ENCODE data around the gene GPR176.

GPR176 gene

GRCh38 chr15:39860871-39861270 is 59.2 kb downstream of the GPR176 start:
- DNase-seq (ENCODE audit: low read depth in 1 of 2, low spot score in 1 of 2), result no peak

GRCh38 chr15:39860200-39860599 is 59.9 kb downstream of the GPR176 start:
- DNase-seq (ENCODE audit: low read depth in 1 of 2, low spot score in 1 of 2), result no peak

GRCh38 chr15:39859636-39860035 is 60.4 kb downstream of the GPR176 start:
- no peak for DNase-seq (ENCODE audit: low read depth in 1 of 2, low spot score in 1 of 2)

GRCh38 chr15:39857132-39857531 is 62.9 kb downstream of the GPR176 start:
- DNase-seq (ENCODE audit: low read depth in 1 of 2, low spot score in 1 of 2), result no peak

GRCh38 chr15:39856357-39856756 is 63.7 kb downstream of the GPR176 start:
- no peak for DNase-seq (ENCODE audit: low read depth in 1 of 2, low spot score in 1 of 2)

GRCh38 chr15:39855400-39855799 is 64.7 kb downstream of the GPR176 start:
- DNase-seq (ENCODE audit: low read depth in 1 of 2, low spot score in 1 of 2), result no peak

- no peak for DNase-seq (ENCODE audit: low read depth in 1 of 2, low spot score in 1 of 2)
These were observed 65.9 kb downstream of the GPR176 start for GRCh38 chr15:39854161-39854560.

GRCh38 chr15:39852250-39852649 is 67.8 kb downstream of the GPR176 start:
- no peak for DNase-seq (ENCODE audit: low read depth in 1 of 2, low spot score in 1 of 2)

GRCh38 chr15:39851500-39852092 is 68.5 kb downstream of the GPR176 start:
- no peak for DNase-seq (ENCODE audit: low read depth in 1 of 2, low spot score in 1 of 2)

- DNase-seq (ENCODE audit: low read depth in 1 of 2, low spot score in 1 of 2), result no peak
These were observed 69.6 kb downstream of the GPR176 start for GRCh38 chr15:39850436-39850835.

GRCh38 chr15:39846108-39846507 is 74.0 kb downstream of the GPR176 start:
- DNase-seq (ENCODE audit: low read depth in 1 of 2, low spot score in 1 of 2), result no peak

GRCh38 chr15:39845582-39845981 is 74.5 kb downstream of the GPR176 start:
- DNase-seq (ENCODE audit: low read depth in 1 of 2, low spot score in 1 of 2), result no peak

- DNase-seq (ENCODE audit: low read depth in 1 of 2, low spot score in 1 of 2), result no peak
These were observed 76.5 kb downstream of the GPR176 start for GRCh38 chr15:39843565-39843964.

- no peak for DNase-seq (ENCODE audit: low read depth in 1 of 2, low spot score in 1 of 2)
These were observed 82.6 kb downstream of the GPR176 start for GRCh38 chr15:39837454-39837853.

- no peak for DNase-seq (ENCODE audit: low read depth in 1 of 2, low spot score in 1 of 2)
These were observed 84.5 kb downstream of the GPR176 start for GRCh38 chr15:39835550-39835949.

- no peak for DNase-seq (ENCODE audit: low read depth in 1 of 2, low spot score in 1 of 2)
These were observed 85.8 kb downstream of the GPR176 start for GRCh38 chr15:39834256-39834655.

GRCh38 chr15:39833515-39833981 is 86.5 kb downstream of the GPR176 start:
- DNase-seq (ENCODE audit: low read depth in 1 of 2, low spot score in 1 of 2), result no peak

- no peak for DNase-seq (ENCODE audit: low read depth in 1 of 2, low spot score in 1 of 2)
These were observed 89.9 kb downstream of the GPR176 start for GRCh38 chr15:39830166-39830565.

- no peak for DNase-seq (ENCODE audit: low read depth in 1 of 2, low spot score in 1 of 2)
These were observed 91.6 kb downstream of the GPR176 start for GRCh38 chr15:39828374-39828931.

GRCh38 chr15:39826975-39827374 is 93.1 kb downstream of the GPR176 start:
- no peak for DNase-seq (ENCODE audit: low read depth in 1 of 2, low spot score in 1 of 2)

- no peak for DNase-seq (ENCODE audit: low read depth in 1 of 2, low spot score in 1 of 2)
These were observed 96.4 kb downstream of the GPR176 start for GRCh38 chr15:39823634-39824033.

GRCh38 chr15:39820050-39820602 is 99.9 kb downstream of the GPR176 start:
- DNase-seq (ENCODE audit: low read depth in 1 of 2, low spot score in 1 of 2), result no peak

GRCh38 chr15:39819533-39819932 is 100.5 kb downstream of the GPR176 start:
- no peak for DNase-seq (ENCODE audit: low read depth in 1 of 2, low spot score in 1 of 2)

Measured in stimulated activated CD4-positive, alpha-beta T cell treated with anti-CD3 and anti-CD28 coated beads, Interleukin-15, amount 100 ng/mL, for 1 hour (primary cell).